ENCODE results near the gene CCNL1.

GRCh38 chr3:157110761-157111278 is 49.1 kb downstream of the CCNL1 start:
- TF ChIP-seq EZH2phosphoT487 (IDR thresholded peaks at IDR 0.05; ENCODE audit: insufficient read depth, low read depth) (no peak), EZH2 (IDR thresholded peaks at IDR 0.05; ENCODE audit: insufficient read depth, poor library complexity, severe bottlenecking) (no peak)

Measured in GM23248 (cell line).